Measurements from ENCODE around the gene KRT80.

Gene KRT80

GRCh38 chr12:52210186-52210924 lies 18.5 kb upstream of the KRT80 start:
- Histone ChIP-seq H3K79me2 (ENCODE audit: control insufficient read depth, insufficient read depth, low read length, poor library complexity) (no peaks in the 10 kb centered on the region), H4K8ac (ENCODE audit: low read depth, low read length) (no peak overlapping the region), H2AFZ (ENCODE audit: insufficient read depth, low read length, poor library complexity) (no peak overlapping the region), H3K14ac (ENCODE audit: low read length) (no peak overlapping the region), H3K4me3 (ENCODE audit: low read depth, low read length) (no peak overlapping the region), H3K4me1 (ENCODE audit: control insufficient read depth in 1 of 2, insufficient read depth in 2 of 2, low read length in 2 of 2) (peaks cover 25 to 27% of the 10 kb centered on the region in 2 experiments), H3K79me1 (ENCODE audit: low read length) (peaks cover 39% of the 10 kb centered on the region), H2BK5ac (ENCODE audit: low read depth, low read length, poor library complexity) (no peak overlapping the region), H4K12ac (ENCODE audit: low read depth, low read length) (no peak overlapping the region), H2BK120ac (ENCODE audit: insufficient read depth, low read length, poor library complexity) (no peak overlapping the region), H3K9me3 (ENCODE audit: insufficient read depth, low read depth, low read length) (peaks cover 5% of the 10 kb centered on the region), H2AK5ac (ENCODE audit: low read length) (peak overlapping the region; percentile 48), H3K4me2 (ENCODE audit: low read length) (no peak overlapping the region), H2BK12ac (ENCODE audit: low read length) (peak overlapping the region; percentile 19), H3K23ac (ENCODE audit: low read length) (no peak overlapping the region), H3K36me3 (ENCODE audit: control insufficient read depth in 1 of 2, insufficient read depth in 2 of 2, low read length in 2 of 2) (no peaks in the 10 kb centered on the region), H3K27ac (ENCODE audit: low read depth, low read length) (no peak overlapping the region), H3K9ac (ENCODE audit: low read length) (no peak overlapping the region), H3K18ac (ENCODE audit: low read length) (no peak overlapping the region), H3K27me3 (ENCODE audit: insufficient read depth, low read length) (no peaks in the 10 kb centered on the region), H3K4ac (ENCODE audit: low read depth, low read length) (no peak overlapping the region), H4K91ac (ENCODE audit: low read depth, low read length) (peak overlapping the region; percentile 29)
- DNase-seq: peak in 1 of 2 donors; percentile 34
- no CpG with 5 or more reads among the region's 7 CpGs for WGBS (ENCODE audit: extremely low coverage, insufficient coverage, insufficient read length)

DNA sequence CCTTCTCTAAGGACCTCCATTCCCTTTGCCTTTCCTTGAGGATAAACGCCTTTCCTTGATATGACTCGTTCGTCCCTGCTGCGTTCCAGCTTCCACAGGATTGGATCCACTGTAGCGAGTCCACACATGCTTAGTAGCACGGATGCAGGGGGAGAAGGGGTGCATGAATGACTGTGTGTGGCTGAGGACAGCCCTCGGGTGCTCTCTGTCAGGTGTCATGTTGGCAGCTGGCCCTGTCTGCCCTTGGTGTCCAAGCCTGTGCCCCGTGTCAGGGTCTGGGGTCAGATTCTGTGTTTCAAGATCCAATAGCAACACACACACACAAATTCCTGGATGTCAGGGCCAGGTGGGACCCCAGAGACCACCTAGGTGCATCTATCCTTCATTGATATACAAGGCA lies 17.5 kb upstream of the KRT80 start:
- no CpG with 5 or more reads among the region's 8 CpGs for WGBS (ENCODE audit: extremely low coverage, insufficient coverage, insufficient read length)
- Histone ChIP-seq H2BK120ac (ENCODE audit: insufficient read depth, low read length, poor library complexity) (no peak overlapping the region), H3K14ac (ENCODE audit: low read length) (no peak overlapping the region), H3K79me2 (ENCODE audit: control insufficient read depth, insufficient read depth, low read length, poor library complexity) (no peaks in the 10 kb centered on the region), H3K9me3 (ENCODE audit: insufficient read depth, low read depth, low read length) (peaks cover 5% of the 10 kb centered on the region), H3K4ac (ENCODE audit: low read depth, low read length) (no peak overlapping the region), H4K8ac (ENCODE audit: low read depth, low read length) (no peak overlapping the region), H3K4me2 (ENCODE audit: low read length) (no peak overlapping the region), H3K36me3 (ENCODE audit: control insufficient read depth in 1 of 2, insufficient read depth in 2 of 2, low read length in 2 of 2) (no peaks in the 10 kb centered on the region), H4K12ac (ENCODE audit: low read depth, low read length) (no peak overlapping the region), H2BK12ac (ENCODE audit: low read length) (no peak overlapping the region), H2AK5ac (ENCODE audit: low read length) (no peak overlapping the region), H4K91ac (ENCODE audit: low read depth, low read length) (no peak overlapping the region), H3K27ac (ENCODE audit: low read depth, low read length) (no peak overlapping the region), H3K9ac (ENCODE audit: low read length) (no peak overlapping the region), H3K79me1 (ENCODE audit: low read length) (peaks cover 34% of the 10 kb centered on the region), H3K23ac (ENCODE audit: low read length) (no peak overlapping the region), H3K27me3 (ENCODE audit: insufficient read depth, low read length) (no peaks in the 10 kb centered on the region), H2BK5ac (ENCODE audit: low read depth, low read length, poor library complexity) (no peak overlapping the region), H3K18ac (ENCODE audit: low read length) (no peak overlapping the region), H3K4me1 (ENCODE audit: control insufficient read depth in 1 of 2, insufficient read depth in 2 of 2, low read length in 2 of 2) (peaks cover 19 to 24% of the 10 kb centered on the region in 2 experiments), H2AFZ (ENCODE audit: insufficient read depth, low read length, poor library complexity) (no peak overlapping the region), H3K4me3 (ENCODE audit: low read depth, low read length) (no peak overlapping the region)
- DNase-seq: no peak

DNA sequence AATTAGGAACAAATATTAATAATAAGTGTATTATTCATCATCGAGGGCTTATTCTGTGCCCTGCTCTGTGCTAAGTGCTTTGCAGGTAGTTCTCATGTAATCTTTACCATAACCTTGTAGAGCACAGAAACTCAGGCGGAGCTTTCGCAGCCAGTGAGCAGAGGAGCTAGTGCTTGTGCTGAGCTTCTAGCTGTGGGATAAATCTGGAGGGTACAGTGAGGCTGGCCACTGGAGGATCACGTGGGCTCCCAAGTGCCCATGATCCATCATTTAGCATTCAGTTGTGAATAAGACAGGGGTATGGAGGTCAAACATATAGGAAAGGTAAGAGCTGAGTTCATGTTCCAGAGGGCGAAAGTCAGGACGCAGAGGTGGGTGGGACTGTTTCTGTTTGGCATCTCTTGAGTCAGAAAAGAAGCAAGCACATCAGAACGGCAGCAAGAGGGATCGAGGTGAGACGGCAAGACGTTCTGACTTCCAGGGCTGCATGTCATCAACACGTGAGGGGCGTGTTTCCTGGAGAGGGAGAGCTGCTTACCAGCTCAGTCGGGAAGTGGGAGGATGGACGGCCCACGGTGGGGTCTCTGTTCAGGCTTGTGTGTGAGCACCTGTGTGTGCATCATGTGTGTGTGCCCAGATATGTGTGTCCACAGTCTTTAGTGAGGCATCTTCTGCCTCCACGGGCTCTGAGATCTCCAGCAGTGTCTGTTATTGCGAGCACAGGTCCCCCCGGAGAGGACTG lies 16.8 kb upstream of the KRT80 start:
- WGBS (ENCODE audit: extremely low coverage, insufficient coverage, insufficient read length): no CpG with 5 or more reads among the region's 18 CpGs
- H3K4me3 ChIP-seq (ENCODE audit: low read depth, low read length): no peak overlapping the region
- H2BK5ac ChIP-seq (ENCODE audit: low read depth, low read length, poor library complexity): no peak overlapping the region

DNA sequence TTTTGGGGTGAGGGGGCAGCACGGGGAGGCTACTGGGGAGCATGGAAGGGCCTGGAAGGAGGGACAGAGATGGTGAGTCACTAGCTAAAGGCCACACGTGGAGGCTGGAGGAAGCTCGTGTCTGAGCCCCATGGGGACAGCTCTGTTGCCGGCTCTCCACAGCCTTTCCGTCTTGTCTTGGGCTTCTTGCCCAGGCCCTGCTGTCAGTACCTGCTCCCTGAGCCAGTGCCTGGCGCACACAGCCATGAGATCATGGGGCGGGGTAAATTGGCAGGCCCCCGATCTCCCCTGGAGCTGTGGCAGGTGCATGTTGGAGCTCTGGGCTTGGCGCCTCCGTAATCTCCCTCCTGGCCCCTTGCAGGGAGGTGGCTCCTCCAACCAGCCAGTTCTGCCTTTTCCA lies 16.1 kb upstream of the KRT80 start:
- no peak for DNase-seq
- Histone ChIP-seq H3K36me3 (ENCODE audit: control insufficient read depth in 1 of 2, insufficient read depth in 2 of 2, low read length in 2 of 2) (no peaks in the 10 kb centered on the region), H3K14ac (ENCODE audit: low read length) (peak overlapping the region; percentile 11), H3K27me3 (ENCODE audit: insufficient read depth, low read length) (no peaks in the 10 kb centered on the region), H2AK5ac (ENCODE audit: low read length) (no peak overlapping the region), H3K18ac (ENCODE audit: low read length) (no peak overlapping the region), H3K79me2 (ENCODE audit: control insufficient read depth, insufficient read depth, low read length, poor library complexity) (no peaks in the 10 kb centered on the region), H4K12ac (ENCODE audit: low read depth, low read length) (no peak overlapping the region), H3K4ac (ENCODE audit: low read depth, low read length) (no peak overlapping the region), H3K9ac (ENCODE audit: low read length) (no peak overlapping the region), H2BK120ac (ENCODE audit: insufficient read depth, low read length, poor library complexity) (no peak overlapping the region), H3K4me3 (ENCODE audit: low read depth, low read length) (no peak overlapping the region), H3K23ac (ENCODE audit: low read length) (no peak overlapping the region), H3K4me1 (ENCODE audit: control insufficient read depth in 1 of 2, insufficient read depth in 2 of 2, low read length in 2 of 2) (peaks cover 23 to 30% of the 10 kb centered on the region in 2 experiments), H2BK5ac (ENCODE audit: low read depth, low read length, poor library complexity) (no peak overlapping the region), H4K8ac (ENCODE audit: low read depth, low read length) (no peak overlapping the region), H4K91ac (ENCODE audit: low read depth, low read length) (peak overlapping the region; percentile 9), H2AFZ (ENCODE audit: insufficient read depth, low read length, poor library complexity) (no peak overlapping the region), H3K27ac (ENCODE audit: low read depth, low read length) (no peak overlapping the region), H3K9me3 (ENCODE audit: insufficient read depth, low read depth, low read length) (peaks cover 5% of the 10 kb centered on the region), H3K79me1 (ENCODE audit: low read length) (peaks cover 34% of the 10 kb centered on the region), H3K4me2 (ENCODE audit: low read length) (no peak overlapping the region), H2BK12ac (ENCODE audit: low read length) (peak overlapping the region; percentile 33)
- WGBS (ENCODE audit: extremely low coverage, insufficient coverage, insufficient read length): no CpG with 5 or more reads among the region's 10 CpGs

More for the DNA sequence above, 16.8 kb upstream of the KRT80 start:
- Histone ChIP-seq H3K4me1 (ENCODE audit: control insufficient read depth in 1 of 2, insufficient read depth in 2 of 2, low read length in 2 of 2) (peaks cover 17 to 25% of the 10 kb centered on the region in 2 experiments), H4K12ac (ENCODE audit: low read depth, low read length) (no peak overlapping the region), H2AFZ (ENCODE audit: insufficient read depth, low read length, poor library complexity) (no peak overlapping the region), H3K9ac (ENCODE audit: low read length) (no peak overlapping the region), H3K79me1 (ENCODE audit: low read length) (peaks cover 36% of the 10 kb centered on the region), H2AK5ac (ENCODE audit: low read length) (peak overlapping the region; percentile 42), H4K8ac (ENCODE audit: low read depth, low read length) (no peak overlapping the region), H3K79me2 (ENCODE audit: control insufficient read depth, insufficient read depth, low read length, poor library complexity) (no peaks in the 10 kb centered on the region), H3K27ac (ENCODE audit: low read depth, low read length) (no peak overlapping the region), H3K9me3 (ENCODE audit: insufficient read depth, low read depth, low read length) (peaks cover 5% of the 10 kb centered on the region), H3K36me3 (ENCODE audit: control insufficient read depth in 1 of 2, insufficient read depth in 2 of 2, low read length in 2 of 2) (no peaks in the 10 kb centered on the region), H3K27me3 (ENCODE audit: insufficient read depth, low read length) (no peaks in the 10 kb centered on the region), H4K91ac (ENCODE audit: low read depth, low read length) (no peak overlapping the region), H3K23ac (ENCODE audit: low read length) (no peak overlapping the region), H3K4me2 (ENCODE audit: low read length) (no peak overlapping the region), H2BK12ac (ENCODE audit: low read length) (peak overlapping the region; percentile 7), H3K4ac (ENCODE audit: low read depth, low read length) (no peak overlapping the region), H3K18ac (ENCODE audit: low read length) (no peak overlapping the region), H2BK120ac (ENCODE audit: insufficient read depth, low read length, poor library complexity) (no peak overlapping the region), H3K14ac (ENCODE audit: low read length) (no peak overlapping the region)
- no peak for DNase-seq

All from trophoblast cell (in vitro differentiated cells and primary cell).